ENCODE results near the gene IRF2BPL. TPM values are rescaled to one million over a fixed set of nuclear protein-coding genes. Genes with fewer than 3 reads are reported as not detected.
A peak's percentile ranks its signal among the peaks of the same experiment; 100 is the strongest.

Gene IRF2BPL
- total RNA-seq, 1 experiment from 2014 or later: 16.4 TPM

- peak; percentile 86 to 89 for DNase-seq (ENCODE audit: low read depth in 1 of 2, low spot score in 2 of 2)
- H3K9me3 ChIP-seq (replicated peaks): no peaks in the 10 kb centered on the region
- H3K4me3 ChIP-seq: peak overlapping the region; percentile 34
- peaks cover 68% of the 10 kb centered on the region for H3K4me1 ChIP-seq (replicated peaks)
- H3K36me3 ChIP-seq: no peaks in the 10 kb centered on the region
- H3K27me3 ChIP-seq (replicated peaks): no peaks in the 10 kb centered on the region
- H3K27ac ChIP-seq: peak overlapping the region; percentile 87
These were observed 5.4 kb upstream of the IRF2BPL start for GRCh38 chr14:77033622-77034589.

- DNase-seq (ENCODE audit: low read depth in 1 of 2, low spot score in 2 of 2): peak; percentile 87 to 89
- peaks cover 64% of the 10 kb centered on the region for H3K4me1 ChIP-seq (replicated peaks)
- H3K27ac ChIP-seq: peak overlapping the region; percentile 87
- H3K27me3 ChIP-seq (replicated peaks): no peaks in the 10 kb centered on the region
- H3K36me3 ChIP-seq: peaks cover 3% of the 10 kb centered on the region; the same call in 1 of the 2 replicates
- H3K9me3 ChIP-seq (replicated peaks): no peaks in the 10 kb centered on the region
- peak overlapping the region; percentile 34 for H3K4me3 ChIP-seq
These were observed 4.5 kb upstream of the IRF2BPL start for GRCh38 chr14:77032844-77033621.

- peaks cover 5% of the 10 kb centered on the region; the same call in 1 of the 2 replicates for H3K36me3 ChIP-seq
- peaks cover 61% of the 10 kb centered on the region for H3K4me1 ChIP-seq (replicated peaks)
- H3K4me3 ChIP-seq: peak overlapping the region; percentile 34
- H3K9me3 ChIP-seq (replicated peaks): no peaks in the 10 kb centered on the region
- H3K27me3 ChIP-seq (replicated peaks): no peaks in the 10 kb centered on the region
- DNase-seq (ENCODE audit: low read depth in 1 of 2, low spot score in 2 of 2): no peak
- H3K27ac ChIP-seq: peak overlapping the region; percentile 87
These were observed 4.0 kb upstream of the IRF2BPL start for GRCh38 chr14:77032491-77032843.

- Histone ChIP-seq H3K27ac (peak overlapping the region; percentile 87), H3K36me3 (peaks cover 7% of the 10 kb centered on the region), H3K4me3 (no peak overlapping the region), H3K4me1 (replicated peaks) (peaks cover 57% of the 10 kb centered on the region), H3K27me3 (replicated peaks) (no peaks in the 10 kb centered on the region), H3K9me3 (replicated peaks) (no peaks in the 10 kb centered on the region)
- no peak for DNase-seq (ENCODE audit: low read depth in 1 of 2, low spot score in 2 of 2)
These were observed 3.4 kb upstream of the IRF2BPL start for GRCh38 chr14:77031759-77032490.

- peak overlapping the region; percentile 76 for H3K27ac ChIP-seq
- peak; percentile 73 to 74 for DNase-seq (ENCODE audit: low read depth in 1 of 2, low spot score in 2 of 2)
- H3K4me3 ChIP-seq: peak overlapping the region; percentile 59
- H3K36me3 ChIP-seq: peaks cover 29% of the 10 kb centered on the region
- peaks cover 56% of the 10 kb centered on the region for H3K4me1 ChIP-seq (replicated peaks)
- no peaks in the 10 kb centered on the region for H3K27me3 ChIP-seq (replicated peaks)
- H3K9me3 ChIP-seq (replicated peaks): no peaks in the 10 kb centered on the region
These were observed 747 bp downstream of the IRF2BPL start for GRCh38 chr14:77027538-77028383.

GRCh38 chr14:77026930-77027537 lies 1.5 kb downstream of the IRF2BPL start:
- H3K36me3 ChIP-seq: peaks cover 29% of the 10 kb centered on the region
- H3K27ac ChIP-seq: peak overlapping the region; percentile 76
- DNase-seq (ENCODE audit: low read depth in 1 of 2, low spot score in 2 of 2): peak; percentile 54 to 56
- H3K27me3 ChIP-seq (replicated peaks): no peaks in the 10 kb centered on the region
- peak overlapping the region; percentile 59 for H3K4me3 ChIP-seq
- H3K4me1 ChIP-seq (replicated peaks): peaks cover 49% of the 10 kb centered on the region
- no peaks in the 10 kb centered on the region for H3K9me3 ChIP-seq (replicated peaks)

- Histone ChIP-seq H3K9me3 (replicated peaks) (no peaks in the 10 kb centered on the region), H3K36me3 (peaks cover 29% of the 10 kb centered on the region), H3K4me3 (peak overlapping the region; percentile 59), H3K27ac (peak overlapping the region; percentile 26; the same call in 1 of the 2 replicates), H3K4me1 (replicated peaks) (peaks cover 42% of the 10 kb centered on the region), H3K27me3 (replicated peaks) (no peaks in the 10 kb centered on the region)
- peak; percentile 46 to 50 for DNase-seq (ENCODE audit: low read depth in 1 of 2, low spot score in 2 of 2)
These were observed 2.2 kb downstream of the IRF2BPL start for GRCh38 chr14:77026166-77026929.

- DNase-seq (ENCODE audit: low read depth in 1 of 2, low spot score in 2 of 2): no peak
- Histone ChIP-seq H3K9me3 (replicated peaks) (no peaks in the 10 kb centered on the region), H3K27ac (no peak overlapping the region), H3K4me3 (peak overlapping the region; percentile 59), H3K4me1 (replicated peaks) (peaks cover 36% of the 10 kb centered on the region), H3K27me3 (replicated peaks) (no peaks in the 10 kb centered on the region), H3K36me3 (peaks cover 29% of the 10 kb centered on the region)
These were observed 2.8 kb downstream of the IRF2BPL start for GRCh38 chr14:77025744-77026165.

- Histone ChIP-seq H3K4me1 (replicated peaks) (peaks cover 35% of the 10 kb centered on the region), H3K27ac (no peak overlapping the region), H3K36me3 (peaks cover 29% of the 10 kb centered on the region), H3K9me3 (replicated peaks) (no peaks in the 10 kb centered on the region), H3K4me3 (no peak overlapping the region), H3K27me3 (replicated peaks) (no peaks in the 10 kb centered on the region)
- no peak for DNase-seq (ENCODE audit: low read depth in 1 of 2, low spot score in 2 of 2)
These were observed 4.3 kb downstream of the IRF2BPL start for GRCh38 chr14:77024171-77024691.

- H3K27me3 ChIP-seq (replicated peaks): no peaks in the 10 kb centered on the region
- no peaks in the 10 kb centered on the region for H3K9me3 ChIP-seq (replicated peaks)
- peaks cover 28% of the 10 kb centered on the region for H3K36me3 ChIP-seq
- H3K4me3 ChIP-seq: no peak overlapping the region
- H3K27ac ChIP-seq: no peak overlapping the region
- peaks cover 30% of the 10 kb centered on the region for H3K4me1 ChIP-seq (replicated peaks)
- DNase-seq (ENCODE audit: low read depth in 1 of 2, low spot score in 2 of 2): no peak
These were observed 5.2 kb downstream of the IRF2BPL start for GRCh38 chr14:77023001-77023996.

Measured in SJSA1 (cell line).